Mesendoderm (in vitro differentiated cells): Measurements from ENCODE around the gene KIF9.
A peak's percentile ranks its signal among the peaks of the same experiment; 100 is the strongest.
"Not testable (repeated sequence)": the region's sequence is repeated elsewhere in the genome, so short reads cannot be mapped to it uniquely, and the experiment has no call there.

Source experiments
- DNase-seq: peaks from one replicate; pipeline ENCODE4 v3.0.0; 2013
- H2AK5ac ChIP-seq: 2 replicates; pipeline ENCODE4 v1.6.1; 2013; ENCODE audit warnings: low read length, inconsistent platforms
- H2BK120ac ChIP-seq: 2 replicates; pipeline ENCODE4 v1.6.1; 2013; ENCODE audit warnings: low read depth, mild to moderate bottlenecking, low read length, moderate library complexity, mixed read lengths
- H2BK15ac ChIP-seq: replicated peaks from 2 replicates; pipeline ENCODE4 v1.6.1; 2013; ENCODE audit warnings: low read depth, mild to moderate bottlenecking, moderate library complexity
- H2BK5ac ChIP-seq: 2 replicates; pipeline ENCODE4 v1.6.1; 2013; ENCODE audit warnings: low read length, inconsistent platforms
- H3K18ac ChIP-seq: 2 replicates; pipeline ENCODE4 v1.6.1; 2013; ENCODE audit warnings: mild to moderate bottlenecking, low read length, mixed read lengths
- H3K23ac ChIP-seq: one replicate; pipeline ENCODE4 v1.6.1; 2013; ENCODE audit warnings: low read length
- H3K27ac ChIP-seq: 2 replicates; pipeline ENCODE4 v1.5.1; 2013; ENCODE audit warnings: low read depth, mild to moderate bottlenecking, inconsistent platforms, low read length, moderate library complexity
- H3K27me3 ChIP-seq: 2 replicates; pipeline ENCODE4 v1.6.1; 2013; ENCODE audit warnings: low read length, control low read depth, mild to moderate bottlenecking, inconsistent platforms; ENCODE audit not compliant: insufficient read depth, poor library complexity
- H3K36me3 ChIP-seq: 2 replicates; pipeline ENCODE4 v1.6.1; 2013; ENCODE audit warnings: low read length, inconsistent platforms; ENCODE audit not compliant: control insufficient read depth, insufficient read depth
- H3K4ac ChIP-seq: one replicate; pipeline ENCODE4 v1.6.1; 2013; ENCODE audit warnings: low read depth, mild to moderate bottlenecking, low read length, moderate library complexity
- H3K4me1 ChIP-seq: 2 replicates; pipeline ENCODE4 v1.6.1; 2013; ENCODE audit warnings: low read depth, low read length, inconsistent platforms; ENCODE audit not compliant: control insufficient read depth
- H3K4me2 ChIP-seq: 2 replicates; pipeline ENCODE4 v1.6.1; 2013; ENCODE audit warnings: low read length
- H3K4me3 ChIP-seq: 2 replicates; pipeline ENCODE4 v1.5.1; 2013; ENCODE audit warnings: mild to moderate bottlenecking, low read length
- H3K56ac ChIP-seq: one replicate; pipeline ENCODE4 v1.6.1; 2013; ENCODE audit warnings: low read length
- H3K79me1 ChIP-seq: 2 replicates; pipeline ENCODE4 v1.6.1; 2013; ENCODE audit warnings: low read length, inconsistent platforms
- H3K79me2 ChIP-seq: 2 replicates; pipeline ENCODE4 v1.6.1; 2013; ENCODE audit warnings: mild to moderate bottlenecking, low read length; ENCODE audit not compliant: control insufficient read depth, insufficient read depth
- H3K9ac ChIP-seq: 2 replicates; pipeline ENCODE4 v1.6.1; 2013; ENCODE audit warnings: low read length, inconsistent platforms
- H4K5ac ChIP-seq: one replicate; pipeline ENCODE4 v1.6.1; 2013; ENCODE audit warnings: low read length
- H4K8ac ChIP-seq: one replicate; pipeline ENCODE4 v1.6.1; 2013; ENCODE audit warnings: low read depth, mild to moderate bottlenecking, control low read depth, low read length, moderate library complexity
- WGBS: extraction: QIAGEN DNeasy Blood & Tissue Kit; methylation state at CpG from one replicate; pipeline ENCODE4 v1.1.7; 2013; ENCODE audit warnings: low lambda C conversion rate, missing lambda C conversion rate; ENCODE audit not compliant: insufficient coverage; ENCODE audit errors: extremely low coverage; 5-methylcytosine and 5-hydroxymethylcytosine counted together

KIF9 gene

GRCh38 chr3:47291754-47292420 lies 9.3 kb upstream of the KIF9 start:
- not testable (repeated sequence) for DNase-seq, H3K27me3 ChIP-seq, H3K4me1 ChIP-seq, H3K56ac ChIP-seq, H2BK15ac ChIP-seq, H4K5ac ChIP-seq, H2BK120ac ChIP-seq, H3K4ac ChIP-seq, H2AK5ac ChIP-seq, H3K23ac ChIP-seq, H3K36me3 ChIP-seq, H3K9ac ChIP-seq, H2BK5ac ChIP-seq, H4K8ac ChIP-seq, H3K4me2 ChIP-seq, H3K18ac ChIP-seq, H3K27ac ChIP-seq, H3K4me3 ChIP-seq
- Histone ChIP-seq H3K79me1 (peaks cover 37% of the 10 kb centered on the region), H3K79me2 (peaks cover 31% of the 10 kb centered on the region)
- no CpG with 5 or more reads among the region's 9 CpGs for WGBS

GRCh38 chr3:47291158-47291753 lies 8.7 kb upstream of the KIF9 start:
- Histone ChIP-seq H3K18ac (no peak overlapping the region), H3K36me3 (peaks cover 6% of the 10 kb centered on the region), H3K9ac (no peak overlapping the region), H3K4me3 (no peak overlapping the region), H3K4ac (no peak overlapping the region), H2BK120ac (no peak overlapping the region), H3K4me1 (no peaks in the 10 kb centered on the region), H3K79me2 (peaks cover 38% of the 10 kb centered on the region), H4K8ac (no peak overlapping the region), H3K23ac (no peak overlapping the region), H3K27ac (no peak overlapping the region), H2BK5ac (no peak overlapping the region), H2BK15ac (no peak overlapping the region), H3K79me1 (peaks cover 36% of the 10 kb centered on the region), H4K5ac (no peak overlapping the region), H3K4me2 (no peak overlapping the region), H3K56ac (no peak overlapping the region), H3K27me3 (no peaks in the 10 kb centered on the region), H2AK5ac (no peak overlapping the region)
- no peak for DNase-seq
- no CpG with 5 or more reads among the region's 4 CpGs for WGBS

GRCh38 chr3:47288966-47289910 lies 6.6 kb upstream of the KIF9 start:
- H3K79me1 ChIP-seq, result peaks cover 29% of the 10 kb centered on the region
- H3K27ac ChIP-seq, result no peak overlapping the region
- WGBS, result no CpG with 5 or more reads among the region's 6 CpGs

DNA sequence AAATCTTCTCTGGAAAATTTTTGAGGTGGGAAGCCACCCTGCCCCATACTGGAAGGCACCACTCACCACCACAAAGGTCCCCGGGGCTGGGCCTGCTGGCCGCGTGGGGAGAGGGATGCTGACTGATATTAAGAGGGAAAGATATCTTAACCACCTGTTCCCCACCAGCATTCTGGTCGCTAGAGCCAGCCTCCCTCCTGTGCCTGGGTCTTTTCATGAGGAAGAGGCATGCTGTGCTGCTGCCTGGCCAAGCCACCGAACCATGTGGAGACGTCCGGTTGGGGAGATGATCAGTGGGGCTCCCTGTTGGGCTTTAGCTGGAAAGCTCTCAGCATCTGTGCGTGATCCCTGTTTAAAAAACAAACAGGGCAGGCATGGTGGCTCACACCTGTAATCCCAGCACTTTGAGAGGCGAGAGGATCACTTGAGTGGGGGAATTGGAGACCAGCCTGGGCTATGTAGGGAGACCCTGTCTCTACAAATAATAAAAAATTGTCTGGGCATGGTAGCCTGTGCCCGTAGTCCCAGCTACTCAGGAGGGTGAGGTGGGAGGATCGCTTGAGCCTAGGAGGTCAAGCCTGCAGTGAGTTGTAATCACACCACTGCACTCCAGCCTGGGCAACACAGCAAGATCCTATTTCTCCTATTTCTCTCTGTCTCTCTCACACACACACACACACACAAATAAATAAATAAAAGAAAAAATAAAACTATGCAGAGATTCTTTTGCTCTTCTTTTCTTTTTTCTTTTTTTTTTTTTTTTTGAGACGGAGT lies 1.2 kb upstream of the KIF9 start:
- Histone ChIP-seq H2BK120ac (no peak overlapping the region), H3K27ac (no peak overlapping the region), H3K4me3 (peak overlapping the region; percentile 94), H3K36me3 (peaks cover 2% of the 10 kb centered on the region), H2AK5ac (no peak overlapping the region), H3K18ac (no peak overlapping the region), H3K79me2 (peaks cover 33% of the 10 kb centered on the region), H3K4ac (no peak overlapping the region), H3K4me2 (peak overlapping the region; percentile 68), H4K5ac (no peak overlapping the region), H3K9ac (peak overlapping the region; percentile 93), H3K56ac (peak overlapping the region; percentile 63), H3K27me3 (no peaks in the 10 kb centered on the region), H2BK15ac (no peak overlapping the region), H2BK5ac (no peak overlapping the region), H3K79me1 (peaks cover 19% of the 10 kb centered on the region), H3K4me1 (no peaks in the 10 kb centered on the region), H3K23ac (no peak overlapping the region), H4K8ac (no peak overlapping the region)
- DNase-seq, result peak; percentile 57
- WGBS, result no CpG with 5 or more reads among the region's 12 CpGs

More at GRCh38 chr3:47288966-47289910, 6.6 kb upstream of the KIF9 start:
- Histone ChIP-seq H3K27me3 (no peaks in the 10 kb centered on the region), H2BK5ac (no peak overlapping the region), H3K4me2 (no peak overlapping the region), H4K5ac (no peak overlapping the region), H3K23ac (no peak overlapping the region), H3K9ac (no peak overlapping the region), H3K4me1 (no peaks in the 10 kb centered on the region), H4K8ac (no peak overlapping the region), H3K4ac (no peak overlapping the region), H2AK5ac (no peak overlapping the region), H3K4me3 (no peak overlapping the region), H2BK15ac (no peak overlapping the region), H3K56ac (no peak overlapping the region), H3K36me3 (peaks cover 6% of the 10 kb centered on the region), H3K79me2 (peaks cover 41% of the 10 kb centered on the region), H2BK120ac (no peak overlapping the region), H3K18ac (no peak overlapping the region)
- no peak for DNase-seq

GRCh38 chr3:47283193-47283537 lies 566 bp upstream of the KIF9 start:
- Histone ChIP-seq H3K4me1 (no peaks in the 10 kb centered on the region), H3K79me1 (peaks cover 16% of the 10 kb centered on the region), H3K36me3 (peaks cover under 1% of the 10 kb centered on the region), H3K23ac (no peak overlapping the region), H4K8ac (no peak overlapping the region), H3K4me2 (peak overlapping the region; percentile 81), H2BK5ac (no peak overlapping the region), H2BK15ac (no peak overlapping the region), H3K18ac (peak overlapping the region; percentile 2), H3K27me3 (no peaks in the 10 kb centered on the region), H2BK120ac (no peak overlapping the region), H2AK5ac (no peak overlapping the region), H3K4ac (no peak overlapping the region), H3K9ac (peak overlapping the region; percentile 93), H3K4me3 (peak overlapping the region; percentile 94), H3K79me2 (peaks cover 31% of the 10 kb centered on the region), H3K27ac (no peak overlapping the region), H3K56ac (peak overlapping the region; percentile 99), H4K5ac (no peak overlapping the region)
- DNase-seq, result peak; percentile 37
- WGBS, result no CpG with 5 or more reads among the region's 10 CpGs
